Measurements from ENCODE around the gene DLEC1.

DLEC1 gene

GRCh38 chr3:38097446-38098375 is 58.7 kb downstream of the DLEC1 start:
- in situ Hi-C loops (cut with MboI; ENCODE audit: low pct_unique_long_range_greater_than_20kb, low sequenced_read_pairs) = no loop called here
- DNase-seq = no peak

DNA sequence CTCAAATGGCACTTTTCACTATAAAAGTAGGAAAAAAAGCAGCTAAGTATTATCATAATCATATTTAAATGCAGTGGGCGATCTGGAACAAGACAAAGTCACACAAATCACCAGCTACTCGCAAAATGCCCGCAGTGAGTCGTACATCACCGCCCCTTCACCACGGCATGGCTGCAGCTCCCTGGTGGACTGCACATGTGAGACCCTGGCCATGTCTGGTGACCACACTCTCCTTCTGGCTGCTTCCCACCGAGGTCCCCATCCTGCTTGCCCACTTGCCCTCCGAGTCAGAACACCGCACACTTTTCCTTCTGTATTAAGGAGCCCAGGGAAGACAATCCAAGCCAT is 59.3 kb downstream of the DLEC1 start:
- in situ Hi-C loops (cut with MboI; ENCODE audit: low pct_unique_long_range_greater_than_20kb, low sequenced_read_pairs) = no loop called here

DNA sequence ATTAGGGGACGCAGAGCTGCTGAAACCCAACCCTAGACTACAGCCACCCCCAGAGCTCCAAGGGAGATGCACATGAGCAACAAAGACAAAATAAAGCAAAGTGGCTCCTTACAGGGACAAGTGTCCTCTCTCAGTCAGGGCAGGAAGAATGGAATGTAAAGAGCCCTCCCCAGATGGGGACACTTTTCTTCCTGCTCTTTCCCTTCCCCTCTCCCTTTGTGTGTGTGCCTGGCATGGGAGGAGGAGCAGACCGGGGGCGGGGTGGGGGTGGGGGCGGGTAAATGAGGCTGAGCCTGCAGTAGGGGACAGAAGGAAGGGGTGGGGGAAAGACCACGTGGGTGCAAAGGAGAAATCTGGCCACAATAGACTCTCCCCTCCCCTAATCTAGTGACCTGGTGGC is 60.5 kb downstream of the DLEC1 start:
- DNase-seq = no peak
- in situ Hi-C loops (cut with MboI; ENCODE audit: low pct_unique_long_range_greater_than_20kb, low sequenced_read_pairs) = no loop called here

More for the DNA sequence above, 59.3 kb downstream of the DLEC1 start:
- DNase-seq = no peak

- no peak for DNase-seq
- in situ Hi-C loops (cut with MboI; ENCODE audit: low pct_unique_long_range_greater_than_20kb, low sequenced_read_pairs) = no loop called here
Measured at GRCh38 chr3:38100498-38100897, 61.5 kb downstream of the DLEC1 start.

- DNase-seq = no peak
- in situ Hi-C loops (cut with MboI; ENCODE audit: low pct_unique_long_range_greater_than_20kb, low sequenced_read_pairs) = no loop called here
Measured at GRCh38 chr3:38101811-38102443, 62.9 kb downstream of the DLEC1 start.

DNA sequence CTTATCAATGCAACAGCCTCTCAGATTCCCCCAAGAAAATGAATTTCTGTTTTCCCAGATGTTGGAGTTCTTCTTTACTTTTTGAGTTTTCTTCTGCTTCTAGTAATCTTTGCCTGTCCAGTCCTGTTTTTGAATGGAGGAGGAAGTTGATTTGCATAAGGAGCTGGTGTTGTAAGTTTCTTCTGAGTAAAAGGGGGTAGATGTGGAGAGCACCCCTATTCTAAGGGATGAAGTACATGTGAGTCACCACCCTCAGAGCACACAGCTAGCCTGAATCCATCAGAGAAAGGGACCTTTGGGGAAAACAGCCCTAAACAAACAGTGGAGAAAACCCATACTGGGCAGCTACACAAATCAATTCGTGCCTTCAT is 63.4 kb downstream of the DLEC1 start:
- no peak for DNase-seq
- in situ Hi-C loops (cut with MboI; ENCODE audit: low pct_unique_long_range_greater_than_20kb, low sequenced_read_pairs) = no loop called here

DNA sequence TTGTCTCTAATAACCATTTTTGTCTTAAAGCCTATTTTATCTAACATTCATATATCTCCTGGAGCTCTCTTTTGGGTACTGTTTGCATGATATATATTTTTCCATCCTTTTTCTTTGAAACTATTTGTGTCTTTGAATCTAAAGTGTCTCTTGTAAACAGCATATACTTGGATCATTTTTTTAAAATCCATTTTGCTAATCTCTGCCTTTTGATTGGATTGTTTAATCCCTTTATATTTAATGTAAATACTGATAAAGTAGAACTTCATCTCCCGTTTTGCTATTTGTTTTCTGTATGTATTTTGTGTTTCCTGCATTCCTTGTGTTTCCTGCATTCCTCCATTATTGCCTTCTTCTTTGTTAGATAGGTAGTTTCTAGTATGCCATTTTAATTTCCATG is 66.5 kb downstream of the DLEC1 start:
- in situ Hi-C loops (cut with MboI; ENCODE audit: low pct_unique_long_range_greater_than_20kb, low sequenced_read_pairs) = no loop called here

GRCh38 chr3:38107911-38108648 is 69.1 kb downstream of the DLEC1 start:
- in situ Hi-C loops (cut with MboI; ENCODE audit: low pct_unique_long_range_greater_than_20kb, low sequenced_read_pairs) = no loop called here
- DNase-seq = no peak

More for the DNA sequence above, 66.5 kb downstream of the DLEC1 start:
- DNase-seq = no peak

DNA sequence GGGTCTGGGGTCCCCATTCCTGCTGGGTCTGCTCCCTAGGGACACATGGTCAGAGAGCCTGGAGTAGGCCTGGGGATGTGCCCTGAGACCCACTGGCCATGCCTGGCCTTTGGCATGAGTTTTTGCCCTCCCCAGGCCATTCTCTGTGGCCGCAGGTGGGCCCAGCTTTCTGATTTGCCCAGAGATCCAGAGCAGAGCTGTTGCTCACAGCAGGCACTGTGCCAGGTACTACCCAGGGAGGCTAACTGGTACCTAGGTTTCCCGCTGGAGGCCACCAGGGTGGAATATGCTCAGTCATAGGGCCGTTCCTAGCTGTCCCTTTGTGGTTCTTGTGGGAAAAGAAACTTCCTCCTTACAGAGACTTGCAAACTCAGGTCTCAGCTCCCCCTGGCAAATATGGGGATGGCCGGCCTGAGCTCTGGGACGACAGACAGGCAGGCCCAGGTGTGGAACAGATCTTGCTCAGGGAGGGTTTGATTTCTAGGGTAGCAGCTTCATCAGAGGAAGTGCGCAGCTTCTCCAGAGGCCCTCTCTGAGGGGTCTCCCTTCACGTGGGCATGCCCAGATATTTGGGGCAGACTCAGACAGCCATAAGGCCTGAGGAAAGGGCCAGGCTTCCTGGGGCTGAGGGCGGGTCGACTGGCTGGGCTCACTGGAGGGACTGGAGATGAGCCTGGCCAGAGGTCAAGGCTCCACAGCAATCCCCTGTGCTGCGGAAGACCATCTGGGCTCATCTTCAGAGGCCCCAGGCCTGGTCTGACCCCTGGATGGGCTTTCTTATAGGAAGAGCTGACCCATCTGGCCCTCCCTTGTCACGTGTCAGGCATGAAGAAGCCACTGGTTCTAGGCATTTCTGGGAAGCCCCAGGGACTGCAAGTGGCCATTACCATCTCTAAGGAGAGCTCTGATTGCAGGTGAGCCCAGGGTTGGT is 69.9 kb downstream of the DLEC1 start:
- peak; percentile 70 for DNase-seq
- in situ Hi-C loops (cut with MboI; ENCODE audit: low pct_unique_long_range_greater_than_20kb, low sequenced_read_pairs) = no loop called here

GRCh38 chr3:38109580-38110313 is 70.7 kb downstream of the DLEC1 start:
- in situ Hi-C loops (cut with MboI; ENCODE audit: low pct_unique_long_range_greater_than_20kb, low sequenced_read_pairs) = no loop called here
- no peak for DNase-seq

GRCh38 chr3:38110314-38111050 is 71.5 kb downstream of the DLEC1 start:
- DNase-seq = no peak
- in situ Hi-C loops (cut with MboI; ENCODE audit: low pct_unique_long_range_greater_than_20kb, low sequenced_read_pairs) = no loop called here

GRCh38 chr3:38111201-38111600 is 72.2 kb downstream of the DLEC1 start:
- DNase-seq = no peak
- in situ Hi-C loops (cut with MboI; ENCODE audit: low pct_unique_long_range_greater_than_20kb, low sequenced_read_pairs) = no loop called here

- no peak for DNase-seq
- in situ Hi-C loops (cut with MboI; ENCODE audit: low pct_unique_long_range_greater_than_20kb, low sequenced_read_pairs) = no loop called here
Measured at GRCh38 chr3:38111696-38112377, 72.8 kb downstream of the DLEC1 start.

- in situ Hi-C loops (cut with MboI; ENCODE audit: low pct_unique_long_range_greater_than_20kb, low sequenced_read_pairs) = no loop called here
- DNase-seq = no peak
Measured at GRCh38 chr3:38112378-38112761, 73.4 kb downstream of the DLEC1 start.

DNA sequence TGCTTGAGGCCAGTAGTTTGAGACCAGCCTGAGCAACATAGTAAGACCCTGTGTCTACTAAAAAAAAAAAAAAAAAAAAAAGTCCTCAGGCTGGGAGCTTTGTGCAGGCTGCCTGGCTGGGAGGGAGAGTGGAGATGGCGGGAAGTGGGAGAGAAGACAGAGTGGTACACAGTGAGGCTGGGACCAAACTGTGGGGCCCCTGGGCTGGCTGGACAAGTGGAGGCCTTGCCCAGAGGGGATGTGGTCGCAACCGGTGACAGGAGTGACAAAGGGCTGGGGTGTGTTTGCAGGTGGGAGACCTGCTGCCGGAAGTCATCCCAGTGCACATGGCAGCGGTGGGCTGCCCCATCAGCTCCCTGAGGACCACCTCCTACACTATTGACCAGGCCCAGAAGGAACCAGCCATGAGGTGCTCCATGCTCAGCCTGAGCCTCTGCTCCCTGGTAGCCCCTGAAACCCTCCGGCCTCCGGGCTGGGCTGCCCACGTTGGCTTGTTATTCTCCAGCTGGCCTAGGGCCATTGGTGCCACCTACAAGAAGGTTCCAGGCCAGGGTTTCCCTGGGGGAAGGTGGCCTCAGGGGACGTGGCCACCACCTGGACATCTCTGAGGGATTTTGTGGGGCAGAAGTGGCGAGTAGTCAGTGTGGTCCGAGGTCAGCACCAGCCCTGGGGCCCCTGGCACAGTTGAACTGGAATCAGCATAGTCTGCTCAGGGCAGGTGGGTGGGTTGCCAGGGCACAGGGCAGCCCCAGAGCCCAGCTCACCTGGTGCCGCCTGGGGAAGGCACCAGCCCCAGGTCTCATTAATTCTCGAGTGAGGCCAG is 75.3 kb downstream of the DLEC1 start:
- no peak for DNase-seq
- in situ Hi-C loops (cut with MboI; ENCODE audit: low pct_unique_long_range_greater_than_20kb, low sequenced_read_pairs) = no loop called here

DNA sequence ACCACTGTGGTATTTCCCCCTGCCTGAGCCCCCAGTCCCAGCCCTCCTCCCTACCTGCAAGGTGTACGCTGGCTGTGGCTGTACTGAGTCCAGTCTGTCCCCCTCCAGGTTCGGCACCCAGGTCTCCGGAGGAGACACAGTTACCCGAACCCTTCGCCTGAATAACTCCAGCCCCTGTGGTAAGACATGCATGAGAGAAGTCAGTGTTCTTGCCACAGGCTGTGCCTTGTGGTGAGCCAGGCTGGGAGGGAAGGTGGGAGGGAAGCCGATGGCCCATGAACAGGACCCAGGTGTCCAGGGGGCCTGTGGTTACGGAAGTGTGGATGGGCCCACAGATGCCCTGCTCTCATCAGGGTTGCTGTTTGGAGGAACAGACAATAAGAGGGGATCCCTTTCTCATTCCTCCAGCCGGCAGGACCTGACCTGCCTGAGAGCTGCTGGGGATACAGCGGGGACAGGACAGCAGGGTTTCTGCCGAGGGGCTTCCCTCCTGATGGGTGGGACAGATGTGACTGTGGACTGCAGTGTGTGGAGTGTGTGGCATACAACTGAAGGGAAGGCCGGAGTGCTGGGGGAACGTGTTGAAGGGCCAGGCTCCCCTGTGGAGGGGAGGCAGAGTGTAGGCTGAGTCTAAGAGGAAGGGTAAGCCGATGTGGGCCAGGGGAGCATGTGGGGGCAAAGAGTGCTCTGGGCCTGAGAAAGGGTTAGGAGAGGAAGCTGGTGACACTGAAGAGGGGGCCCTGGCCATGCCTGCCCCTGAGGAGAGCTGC is 76.1 kb downstream of the DLEC1 start:
- DNase-seq = no peak
- in situ Hi-C loops (cut with MboI; ENCODE audit: low pct_unique_long_range_greater_than_20kb, low sequenced_read_pairs) = no loop called here

Data from KBM-7 (cell line).